Measurements from ENCODE around the gene EFCAB13.

EFCAB13 gene

GRCh38 chr17:47292206-47292605 lies 31.5 kb upstream of the EFCAB13 start:
- no peak for DNase-seq (ENCODE audit: low spot score)

GRCh38 chr17:47295037-47295873 lies 28.5 kb upstream of the EFCAB13 start:
- DNase-seq (ENCODE audit: low spot score) = no peak

GRCh38 chr17:47295874-47296255 lies 27.9 kb upstream of the EFCAB13 start:
- no peak for DNase-seq (ENCODE audit: low spot score)

- no peak for DNase-seq (ENCODE audit: low spot score)
Measured at GRCh38 chr17:47297661-47298400, 25.9 kb upstream of the EFCAB13 start.

DNA sequence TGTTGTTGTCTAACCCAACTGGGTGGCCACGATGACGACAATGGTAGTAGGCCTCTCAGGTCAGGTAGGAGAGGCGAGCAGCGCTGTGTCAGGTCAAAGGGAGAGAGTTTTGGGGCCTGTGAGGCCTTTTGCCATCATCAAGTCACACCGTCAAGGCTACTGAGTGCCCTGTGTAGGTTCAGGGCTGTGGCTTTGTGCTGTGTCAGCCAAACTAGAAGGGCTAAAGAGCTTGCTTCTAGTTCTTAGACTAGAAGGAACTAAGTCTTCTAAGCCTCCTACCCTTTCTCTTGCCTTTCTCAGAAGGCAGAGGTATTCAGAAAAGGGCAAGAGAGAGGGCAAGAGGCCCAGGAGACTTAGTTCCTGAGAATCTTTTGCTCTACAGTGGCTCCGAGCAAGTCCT lies 25.0 kb upstream of the EFCAB13 start:
- no peak for DNase-seq (ENCODE audit: low spot score)

- DNase-seq (ENCODE audit: low spot score) = no peak
Measured at GRCh38 chr17:47299239-47299910, 24.4 kb upstream of the EFCAB13 start.

DNA sequence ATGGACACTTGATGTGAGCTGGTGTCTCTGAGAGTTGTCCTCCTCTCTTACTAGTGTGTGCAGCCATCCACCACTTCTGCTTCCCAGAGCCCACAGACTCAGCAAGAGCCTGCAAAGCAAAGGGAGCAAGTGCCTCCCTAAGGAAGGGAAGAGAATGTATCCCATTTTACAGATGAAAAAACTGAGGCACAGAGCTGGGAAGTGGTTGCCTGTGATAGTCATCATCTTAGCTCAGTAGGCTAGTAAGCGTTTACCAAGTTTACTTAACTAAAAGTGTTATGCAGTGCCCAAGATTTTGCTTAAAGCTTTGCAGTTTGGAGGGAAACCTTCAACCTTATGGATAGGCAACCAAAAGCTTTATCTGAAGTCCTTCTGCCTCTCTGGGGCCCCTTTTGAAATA lies 23.0 kb upstream of the EFCAB13 start:
- DNase-seq (ENCODE audit: low spot score) = no peak

DNA sequence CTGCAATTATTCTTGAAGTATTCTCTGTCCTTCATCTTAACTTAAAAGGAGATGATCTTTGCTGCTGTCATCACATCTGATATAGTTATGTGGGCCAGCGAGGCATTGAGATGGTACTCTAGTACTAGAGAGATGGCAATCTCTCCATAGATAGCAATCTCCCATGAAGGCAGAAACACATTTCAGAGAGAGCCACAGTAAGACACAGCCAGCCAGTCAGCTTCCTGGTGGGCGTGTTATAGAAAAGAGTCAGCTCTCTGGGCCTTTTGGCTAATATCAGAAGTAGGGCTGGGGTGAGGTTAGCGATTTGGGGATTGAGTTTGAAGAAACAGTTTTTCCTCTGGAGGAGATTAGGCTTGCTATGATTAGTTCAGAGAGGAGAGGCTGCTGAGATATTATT lies 22.6 kb upstream of the EFCAB13 start:
- DNase-seq (ENCODE audit: low spot score) = no peak

- DNase-seq (ENCODE audit: low spot score) = no peak
Measured at GRCh38 chr17:47301831-47302230, 21.9 kb upstream of the EFCAB13 start.

- DNase-seq (ENCODE audit: low spot score) = no peak
Measured at GRCh38 chr17:47304186-47304585, 19.6 kb upstream of the EFCAB13 start.

- peak; percentile 98 for DNase-seq (ENCODE audit: low spot score)
Measured at GRCh38 chr17:47305302-47305923, 18.3 kb upstream of the EFCAB13 start.

DNA sequence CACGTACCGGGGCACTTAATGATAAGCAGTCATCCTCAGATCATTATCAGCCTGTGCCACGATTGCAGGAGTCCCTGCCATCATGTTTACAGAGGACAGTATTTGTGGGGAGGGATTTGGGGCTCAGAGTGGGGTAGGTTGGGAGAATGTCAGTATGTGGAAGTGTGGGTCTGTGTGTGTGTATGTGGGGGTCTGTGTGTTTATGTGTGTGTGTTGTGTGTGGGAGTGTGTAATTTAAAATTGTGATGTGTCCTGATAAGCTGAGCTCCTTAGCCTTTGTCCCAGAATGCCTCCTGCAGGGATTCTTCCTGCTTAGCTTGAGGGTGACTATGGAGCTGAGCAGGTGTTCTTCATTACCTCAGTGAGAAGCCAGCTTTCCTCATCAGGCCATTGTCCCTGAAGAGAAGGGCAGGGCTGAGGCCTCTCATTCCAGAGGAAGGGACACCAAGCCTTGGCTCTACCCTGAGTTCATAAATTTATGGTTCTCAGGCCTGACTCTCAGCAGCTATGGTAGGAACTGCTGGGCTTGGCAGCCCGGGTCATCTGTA lies 13.5 kb upstream of the EFCAB13 start:
- no peak for DNase-seq (ENCODE audit: low spot score)

GRCh38 chr17:47311420-47311819 lies 12.3 kb upstream of the EFCAB13 start:
- no peak for DNase-seq (ENCODE audit: low spot score)

- peak; percentile 77 for DNase-seq (ENCODE audit: low spot score)
Measured at GRCh38 chr17:47315451-47316266, 8.1 kb upstream of the EFCAB13 start.

- DNase-seq (ENCODE audit: low spot score) = no peak
Measured at GRCh38 chr17:47316311-47316710, 7.4 kb upstream of the EFCAB13 start.

DNA sequence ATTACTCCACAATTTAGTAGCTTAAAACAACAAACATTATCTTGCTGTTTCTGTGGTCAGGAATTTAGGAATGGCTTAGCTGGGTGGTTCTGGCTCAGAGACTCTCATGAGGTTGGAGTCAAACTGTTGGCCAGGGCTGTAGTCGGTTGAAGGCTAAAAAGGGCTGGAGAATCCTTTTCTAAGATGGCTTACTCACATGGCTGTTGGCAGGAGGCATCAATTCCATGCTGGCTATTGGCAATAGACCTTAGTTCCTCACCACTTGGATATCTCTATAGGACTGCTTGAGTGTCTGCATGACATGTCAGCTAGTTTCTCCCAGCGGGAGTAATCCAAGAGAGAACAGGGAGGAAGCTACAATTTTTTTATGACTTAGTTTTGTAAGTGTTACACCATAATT lies 6.6 kb upstream of the EFCAB13 start:
- no peak for DNase-seq (ENCODE audit: low spot score)

DNA sequence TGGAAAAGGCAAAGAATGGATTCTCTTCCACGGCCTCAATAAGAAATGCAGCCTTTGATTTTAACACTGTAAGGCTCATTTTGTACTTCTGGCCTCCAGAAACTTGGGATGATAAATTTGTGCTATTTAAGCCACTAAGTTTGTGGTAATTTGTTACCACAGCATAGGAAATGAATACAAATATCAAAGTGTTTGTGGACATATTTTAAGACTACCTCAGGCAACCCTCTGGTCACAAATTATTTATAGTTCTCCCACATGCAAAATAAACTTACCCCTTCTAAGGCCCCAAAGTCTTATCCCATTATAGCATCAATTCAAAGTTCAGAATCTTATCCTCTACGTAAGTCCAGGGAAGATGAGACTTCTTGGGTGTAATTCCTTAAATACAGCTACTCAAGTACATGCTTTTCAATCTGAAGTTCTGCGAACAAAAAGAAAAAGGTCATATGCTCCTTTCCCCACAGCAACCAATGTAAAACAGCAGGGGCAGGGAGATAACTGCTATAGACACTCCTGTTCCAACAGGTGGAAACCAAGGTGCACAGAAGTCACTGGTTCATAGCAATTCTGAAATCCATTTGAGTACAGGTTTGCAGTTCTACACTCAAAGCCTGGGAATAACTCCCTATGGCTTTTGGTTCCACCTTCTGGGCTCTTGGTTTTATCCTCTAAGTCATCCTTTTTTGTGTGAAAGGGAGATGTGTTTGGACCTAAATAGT lies 5.4 kb upstream of the EFCAB13 start:
- DNase-seq (ENCODE audit: low spot score) = no peak

DNA sequence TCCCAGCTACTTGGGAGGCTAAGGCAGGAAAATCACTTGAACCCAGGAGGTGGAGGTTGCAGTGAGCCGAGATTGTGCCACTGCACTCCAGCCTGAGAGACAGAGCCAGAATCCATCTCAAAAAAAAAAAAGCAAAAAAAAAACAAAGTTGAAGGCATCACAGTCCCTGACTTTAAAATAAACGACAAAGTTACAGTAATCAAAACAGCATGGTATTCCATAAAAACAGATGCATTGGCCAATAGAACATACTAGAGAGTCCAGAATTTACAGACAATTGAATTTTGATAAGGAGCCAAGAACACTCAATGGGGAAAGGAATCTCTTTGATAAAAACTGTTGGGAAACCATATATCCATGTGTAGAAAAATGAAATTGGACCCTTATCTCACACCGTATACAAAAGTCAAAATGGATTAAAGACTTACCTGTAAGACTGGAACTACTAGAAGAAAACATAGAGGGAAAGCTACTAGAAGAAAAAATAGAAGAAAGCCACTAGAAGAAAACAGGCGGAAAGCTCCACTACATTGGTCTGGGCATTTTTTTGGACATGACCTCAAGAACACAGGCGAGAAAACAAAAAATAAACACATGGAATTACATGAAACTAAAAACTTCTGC lies 2.8 kb upstream of the EFCAB13 start:
- no peak for DNase-seq (ENCODE audit: low spot score)

DNA sequence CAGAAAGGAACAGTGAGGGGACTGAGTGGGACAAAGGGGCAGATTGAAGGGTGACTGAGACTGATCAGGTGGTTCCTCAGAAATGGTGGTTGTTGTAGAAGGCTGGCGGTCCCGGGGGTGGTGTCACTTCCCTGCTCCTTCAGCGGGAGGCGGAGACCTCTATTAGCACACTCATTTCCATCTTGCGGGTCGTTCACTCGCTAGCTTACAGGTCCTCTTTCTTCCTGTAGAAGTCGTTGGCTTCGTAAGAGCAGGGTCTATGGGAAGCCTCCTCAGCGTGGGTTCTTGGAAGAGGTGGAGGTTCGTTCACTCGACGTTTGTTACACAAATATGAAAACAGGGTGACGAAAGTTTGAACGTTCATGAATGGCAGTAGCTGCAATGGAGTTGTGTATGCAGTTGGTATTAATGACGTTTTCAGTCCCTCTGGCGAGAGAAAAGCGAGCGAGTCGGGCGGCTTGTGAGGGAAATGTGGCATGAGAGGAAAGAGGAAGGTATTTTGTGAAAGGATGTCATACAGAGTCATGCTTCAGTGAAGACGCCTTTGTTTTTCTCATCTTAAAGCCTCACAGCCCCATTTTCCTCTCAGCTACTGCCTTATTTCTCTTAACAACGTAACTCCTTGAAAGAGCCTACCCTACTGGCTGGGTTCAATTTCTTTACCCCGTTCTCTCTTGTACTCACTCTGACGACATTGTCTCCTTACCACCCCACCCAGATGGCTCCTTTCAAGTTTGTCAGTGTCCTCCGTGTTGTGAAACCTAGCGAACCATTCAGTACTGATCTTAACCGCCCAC lies 667 bp downstream of the EFCAB13 start:
- peak; percentile 62 for DNase-seq (ENCODE audit: low spot score)

Data from kidney tubule cell (primary cell).